Measurements from ENCODE around the gene ZFPM1. TPM values are rescaled to one million over a fixed set of nuclear protein-coding genes. Genes with fewer than 3 reads are reported as not detected.

ZFPM1 gene
- total and polyA plus RNA-seq, 4 donors, result 0.19 to 12.8 (median 5.3) TPM

GRCh38 chr16:88499292-88499691 lies 46.2 kb downstream of the ZFPM1 start:
- H3K9ac ChIP-seq (ENCODE audit: low read depth in 1 of 2, low read length in 2 of 2), result no peak overlapping the region
- peaks cover 27 to 58% (median 40%) of the 10 kb centered on the region in 4 donors for H3K4me1 ChIP-seq (ENCODE audit: control insufficient read depth in 4 of 4, insufficient read depth in 4 of 4, low read length in 3 of 4)
- H3K9me3 ChIP-seq (ENCODE audit: control insufficient read depth in 4 of 4, low read length in 3 of 4), result no peaks in the 10 kb centered on the region
- peak overlapping the region in 1 of 2 donors; percentile 18 for H3K27ac ChIP-seq (ENCODE audit: low read depth in 1 of 2, low read length in 2 of 2)
- H3K27me3 ChIP-seq (ENCODE audit: control insufficient read depth in 4 of 4, insufficient read depth in 4 of 4, low read length in 3 of 4), result no peaks in the 10 kb centered on the region
- peaks cover 0 to 5% (median 1%) of the 10 kb centered on the region in 4 donors for H3K36me3 ChIP-seq (ENCODE audit: control insufficient read depth in 4 of 4, insufficient read depth in 3 of 4, low read depth in 1 of 4, low read length in 3 of 4)
- no peak overlapping the region for H3K4me3 ChIP-seq (ENCODE audit: low read depth in 1 of 3, low read length in 3 of 3)
- 47% methylated on average over 19 of the region's 19 CpGs for WGBS
- no peak for DNase-seq (ENCODE audit: low spot score)
- TF ChIP-seq HNF4G (IDR thresholded peaks at IDR 0.05) (no peak), RXRA (IDR thresholded peaks at IDR 0.05) (peak in 1 of 2 donors; percentile 13), ATF3 (IDR thresholded peaks at IDR 0.05) (no peak), JUND (IDR thresholded peaks at IDR 0.05) (no peak), NR2F2 (IDR thresholded peaks at IDR 0.05) (no peak), SP1 (IDR thresholded peaks at IDR 0.05) (no peak)

- DNase-seq (ENCODE audit: low spot score), result no peak
- TF ChIP-seq CTCF (IDR thresholded peaks at IDR 0.05; ENCODE audit: low read depth, low read length, missing input control), result no peak
- TF ChIP-seq NR2F2 (IDR thresholded peaks at IDR 0.05), result peak; percentile 70
- Histone ChIP-seq H3K4me1 (ENCODE audit: control insufficient read depth in 4 of 4, insufficient read depth in 4 of 4, low read length in 3 of 4) (peaks cover 30 to 60% (median 45%) of the 10 kb centered on the region in 4 donors), H3K9me3 (ENCODE audit: control insufficient read depth in 4 of 4, low read length in 3 of 4) (no peaks in the 10 kb centered on the region), H3K36me3 (ENCODE audit: control insufficient read depth in 4 of 4, insufficient read depth in 3 of 4, low read depth in 1 of 4, low read length in 3 of 4) (peaks cover 0 to 5% (median 1%) of the 10 kb centered on the region in 4 donors), H3K9ac (ENCODE audit: low read depth in 1 of 2, low read length in 2 of 2) (no peak overlapping the region), H3K27me3 (ENCODE audit: control insufficient read depth in 4 of 4, insufficient read depth in 4 of 4, low read length in 3 of 4) (no peaks in the 10 kb centered on the region), H3K27ac (ENCODE audit: low read depth in 1 of 2, low read length in 2 of 2) (peak overlapping the region in 1 of 2 donors; percentile 18), H3K4me3 (ENCODE audit: low read depth in 1 of 3, low read length in 3 of 3) (no peak overlapping the region)
- 23% methylated on average over 23 of the region's 23 CpGs for WGBS
Measured at GRCh38 chr16:88499836-88500251, 46.8 kb downstream of the ZFPM1 start.

- Histone ChIP-seq H3K27ac (ENCODE audit: low read depth in 1 of 2, low read length in 2 of 2) (peak overlapping the region in 1 of 2 donors; percentile 20), H3K9me3 (ENCODE audit: control insufficient read depth in 4 of 4, low read length in 3 of 4) (no peaks in the 10 kb centered on the region), H3K4me3 (ENCODE audit: low read depth in 1 of 3, low read length in 3 of 3) (no peak overlapping the region), H3K27me3 (ENCODE audit: control insufficient read depth in 4 of 4, insufficient read depth in 4 of 4, low read length in 3 of 4) (no peaks in the 10 kb centered on the region), H3K36me3 (ENCODE audit: control insufficient read depth in 4 of 4, insufficient read depth in 3 of 4, low read depth in 1 of 4, low read length in 3 of 4) (peaks cover 0 to 5% (median 1%) of the 10 kb centered on the region in 4 donors), H3K4me1 (ENCODE audit: control insufficient read depth in 4 of 4, insufficient read depth in 4 of 4, low read length in 3 of 4) (peaks cover 30 to 63% (median 48%) of the 10 kb centered on the region in 4 donors), H3K9ac (ENCODE audit: low read depth in 1 of 2, low read length in 2 of 2) (no peak overlapping the region)
- DNase-seq (ENCODE audit: low spot score), result no peak
- 41% methylated on average over 17 of the region's 17 CpGs for WGBS
- no peak for TF ChIP-seq RAD21 (IDR thresholded peaks at IDR 0.05)
- TF ChIP-seq ATF3 (IDR thresholded peaks at IDR 0.05), result no peak
- no peak for TF ChIP-seq NR2F2 (IDR thresholded peaks at IDR 0.05)
- TF ChIP-seq CTCF (IDR thresholded peaks at IDR 0.05; ENCODE audit: low read depth, low read length, missing input control), result no peak
- peak; percentile 44 to 72 for TF ChIP-seq RXRA (IDR thresholded peaks at IDR 0.05)
- TF ChIP-seq ZBTB33 (IDR thresholded peaks at IDR 0.05), result no peak
- TF ChIP-seq JUND (IDR thresholded peaks at IDR 0.05), result no peak
- no peak for TF ChIP-seq FOXA2 (IDR thresholded peaks at IDR 0.05)
- no peak for TF ChIP-seq FOXA1 (IDR thresholded peaks at IDR 0.05)
- no peak for TF ChIP-seq HNF4G (IDR thresholded peaks at IDR 0.05)
- peak; percentile 15 for TF ChIP-seq REST (IDR thresholded peaks at IDR 0.05)
- no peak for TF ChIP-seq GABPA (IDR thresholded peaks at IDR 0.05 in 1 of 2, conservative IDR thresholded peaks at IDR 0.05 in 1 of 2)
- TF ChIP-seq EGR1 (IDR thresholded peaks at IDR 0.05; ENCODE audit: low read depth in 2 of 2), result no peak
- TF ChIP-seq TAF1 (conservative IDR thresholded peaks at IDR 0.05), result no peak
- no peak for TF ChIP-seq YY1 (IDR thresholded peaks at IDR 0.05)
- peak in 1 of 2 donors; percentile 35 for TF ChIP-seq HNF4A (conservative IDR thresholded peaks at IDR 0.05)
Measured at GRCh38 chr16:88500255-88500661, 47.2 kb downstream of the ZFPM1 start.

Data from liver (tissue), 9 donors.